SK-N-SH (cell line): Measurements from ENCODE around the gene PLEKHG7.

Source experiments
- CHD2 ChIP-seq: fragments of 150-350 bp; IDR thresholded peaks from 2 replicates; pipeline ENCODE4 v1.6.1; 2018; ENCODE audit warnings: low read length; ENCODE audit not compliant: partially characterized antibody
- EP300 ChIP-seq, 2 experiments: IDR thresholded peaks; 2 replicates each; pipeline versions ENCODE4 v1.4.0 to v1.6.1; 2012; ENCODE audit warnings: borderline replicate concordance in 1 of 2, low read depth in 1 of 2, low read length in 1 of 2
- FOXM1 ChIP-seq: IDR thresholded peaks from 2 replicates; pipeline ENCODE4 v1.4.0; 2012; ENCODE audit warnings: low read depth, mild to moderate bottlenecking
- POLR2AphosphoS5 ChIP-seq: IDR thresholded peaks from 2 replicates; pipeline ENCODE4 v1.6.1; 2012; ENCODE audit warnings: low read depth, low read length
- RAD21 ChIP-seq: IDR thresholded peaks from 2 replicates; pipeline ENCODE4 v1.6.1; 2012; ENCODE audit warnings: mild to moderate bottlenecking, low read length
- RFX5 ChIP-seq: IDR thresholded peaks from 2 replicates; pipeline ENCODE4 v1.6.1; 2012; ENCODE audit warnings: mild to moderate bottlenecking, improper control_type of control experiment, low read length
- TAF1 ChIP-seq: IDR thresholded peaks from 2 replicates; pipeline ENCODE4 v1.6.1; 2012; ENCODE audit warnings: low read depth, mild to moderate bottlenecking, low read length, moderate library complexity, borderline replicate concordance
- TCF12 ChIP-seq: IDR thresholded peaks from 2 replicates; pipeline ENCODE4 v1.4.0; 2012
- TF ChIP-seq, protein P1 (sequence below): fragments of 200-600 bp; sonication (generic); IDR thresholded peaks from 2 replicates; pipeline ENCODE4 v1.6.1; 2017; ENCODE audit warnings: antibody characterized with exemption, mild to moderate bottlenecking, moderate library complexity
- TF ChIP-seq, protein P2 (sequence below): fragments of 150-350 bp; IDR thresholded peaks from 2 replicates; pipeline ENCODE4 v1.6.1; 2017; ENCODE audit warnings: antibody characterized with exemption, low read length, low read depth, borderline replicate concordance
- TF ChIP-seq, protein P3 (sequence below): fragments of 150-350 bp; IDR thresholded peaks from 2 replicates; pipeline ENCODE4 v1.6.1; 2016; ENCODE audit warnings: mild to moderate bottlenecking, low read depth, low read length
- TF ChIP-seq, protein P4 (sequence below): IDR thresholded peaks from 2 replicates; pipeline ENCODE4 v1.4.0; 2012; ENCODE audit warnings: low read depth
- TF ChIP-seq, protein P5 (sequence below): IDR thresholded peaks from 2 replicates; pipeline ENCODE4 v1.4.0; 2012; ENCODE audit warnings: low read depth, borderline replicate concordance

DNA sequence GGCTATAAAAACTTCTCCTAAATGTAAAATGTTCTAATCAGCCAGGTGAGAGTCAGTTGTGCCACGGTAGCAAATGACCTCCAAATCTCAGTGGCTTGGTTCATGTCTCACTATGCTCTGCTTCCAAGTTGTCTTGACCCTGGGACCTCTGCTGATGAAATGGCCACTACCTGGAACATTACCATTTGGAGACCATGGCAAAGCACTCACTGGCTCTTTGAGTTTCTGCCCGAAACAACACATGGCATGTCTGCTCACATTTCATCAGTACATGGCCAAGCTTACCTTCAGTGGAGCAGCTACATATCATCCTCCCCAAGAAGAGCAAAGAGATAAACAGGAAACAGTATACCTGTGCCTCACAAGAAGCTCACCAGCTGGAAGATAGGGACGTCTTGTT, 40.2 kb downstream of the PLEKHG7 start:
- TF ChIP-seq, protein P1, sequence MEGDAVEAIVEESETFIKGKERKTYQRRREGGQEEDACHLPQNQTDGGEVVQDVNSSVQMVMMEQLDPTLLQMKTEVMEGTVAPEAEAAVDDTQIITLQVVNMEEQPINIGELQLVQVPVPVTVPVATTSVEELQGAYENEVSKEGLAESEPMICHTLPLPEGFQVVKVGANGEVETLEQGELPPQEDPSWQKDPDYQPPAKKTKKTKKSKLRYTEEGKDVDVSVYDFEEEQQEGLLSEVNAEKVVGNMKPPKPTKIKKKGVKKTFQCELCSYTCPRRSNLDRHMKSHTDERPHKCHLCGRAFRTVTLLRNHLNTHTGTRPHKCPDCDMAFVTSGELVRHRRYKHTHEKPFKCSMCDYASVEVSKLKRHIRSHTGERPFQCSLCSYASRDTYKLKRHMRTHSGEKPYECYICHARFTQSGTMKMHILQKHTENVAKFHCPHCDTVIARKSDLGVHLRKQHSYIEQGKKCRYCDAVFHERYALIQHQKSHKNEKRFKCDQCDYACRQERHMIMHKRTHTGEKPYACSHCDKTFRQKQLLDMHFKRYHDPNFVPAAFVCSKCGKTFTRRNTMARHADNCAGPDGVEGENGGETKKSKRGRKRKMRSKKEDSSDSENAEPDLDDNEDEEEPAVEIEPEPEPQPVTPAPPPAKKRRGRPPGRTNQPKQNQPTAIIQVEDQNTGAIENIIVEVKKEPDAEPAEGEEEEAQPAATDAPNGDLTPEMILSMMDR: no peak
- TF ChIP-seq CHD2 (no peak), EP300 (IDR thresholded peaks at IDR 0.05; ENCODE audit: borderline replicate concordance in 1 of 2, low read depth in 1 of 2, low read length in 1 of 2) (no peak), POLR2AphosphoS5 (no peak), TAF1 (no peak), TCF12 (no peak), RAD21 (no peak), FOXM1 (no peak), RFX5 (no peak)
- TF ChIP-seq, protein P2, sequence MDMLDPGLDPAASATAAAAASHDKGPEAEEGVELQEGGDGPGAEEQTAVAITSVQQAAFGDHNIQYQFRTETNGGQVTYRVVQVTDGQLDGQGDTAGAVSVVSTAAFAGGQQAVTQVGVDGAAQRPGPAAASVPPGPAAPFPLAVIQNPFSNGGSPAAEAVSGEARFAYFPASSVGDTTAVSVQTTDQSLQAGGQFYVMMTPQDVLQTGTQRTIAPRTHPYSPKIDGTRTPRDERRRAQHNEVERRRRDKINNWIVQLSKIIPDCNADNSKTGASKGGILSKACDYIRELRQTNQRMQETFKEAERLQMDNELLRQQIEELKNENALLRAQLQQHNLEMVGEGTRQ: no peak
- TF ChIP-seq, protein P3, sequence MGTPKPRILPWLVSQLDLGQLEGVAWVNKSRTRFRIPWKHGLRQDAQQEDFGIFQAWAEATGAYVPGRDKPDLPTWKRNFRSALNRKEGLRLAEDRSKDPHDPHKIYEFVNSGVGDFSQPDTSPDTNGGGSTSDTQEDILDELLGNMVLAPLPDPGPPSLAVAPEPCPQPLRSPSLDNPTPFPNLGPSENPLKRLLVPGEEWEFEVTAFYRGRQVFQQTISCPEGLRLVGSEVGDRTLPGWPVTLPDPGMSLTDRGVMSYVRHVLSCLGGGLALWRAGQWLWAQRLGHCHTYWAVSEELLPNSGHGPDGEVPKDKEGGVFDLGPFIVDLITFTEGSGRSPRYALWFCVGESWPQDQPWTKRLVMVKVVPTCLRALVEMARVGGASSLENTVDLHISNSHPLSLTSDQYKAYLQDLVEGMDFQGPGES: no peak
- TF ChIP-seq, protein P4, sequence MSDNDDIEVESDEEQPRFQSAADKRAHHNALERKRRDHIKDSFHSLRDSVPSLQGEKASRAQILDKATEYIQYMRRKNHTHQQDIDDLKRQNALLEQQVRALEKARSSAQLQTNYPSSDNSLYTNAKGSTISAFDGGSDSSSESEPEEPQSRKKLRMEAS: no peak
- TF ChIP-seq, protein P5, sequence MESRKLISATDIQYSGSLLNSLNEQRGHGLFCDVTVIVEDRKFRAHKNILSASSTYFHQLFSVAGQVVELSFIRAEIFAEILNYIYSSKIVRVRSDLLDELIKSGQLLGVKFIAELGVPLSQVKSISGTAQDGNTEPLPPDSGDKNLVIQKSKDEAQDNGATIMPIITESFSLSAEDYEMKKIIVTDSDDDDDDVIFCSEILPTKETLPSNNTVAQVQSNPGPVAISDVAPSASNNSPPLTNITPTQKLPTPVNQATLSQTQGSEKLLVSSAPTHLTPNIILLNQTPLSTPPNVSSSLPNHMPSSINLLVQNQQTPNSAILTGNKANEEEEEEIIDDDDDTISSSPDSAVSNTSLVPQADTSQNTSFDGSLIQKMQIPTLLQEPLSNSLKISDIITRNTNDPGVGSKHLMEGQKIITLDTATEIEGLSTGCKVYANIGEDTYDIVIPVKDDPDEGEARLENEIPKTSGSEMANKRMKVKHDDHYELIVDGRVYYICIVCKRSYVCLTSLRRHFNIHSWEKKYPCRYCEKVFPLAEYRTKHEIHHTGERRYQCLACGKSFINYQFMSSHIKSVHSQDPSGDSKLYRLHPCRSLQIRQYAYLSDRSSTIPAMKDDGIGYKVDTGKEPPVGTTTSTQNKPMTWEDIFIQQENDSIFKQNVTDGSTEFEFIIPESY: no peak
